ENCODE data around the gene FCAMR. TPM values are rescaled to one million over a fixed set of nuclear protein-coding genes. Genes with fewer than 3 reads are reported as not detected.
A peak's percentile ranks its signal among the peaks of the same experiment; 100 is the strongest.

The FCAMR gene
- total RNA-seq, 2 donors from 2014 or later = not detected

DNA sequence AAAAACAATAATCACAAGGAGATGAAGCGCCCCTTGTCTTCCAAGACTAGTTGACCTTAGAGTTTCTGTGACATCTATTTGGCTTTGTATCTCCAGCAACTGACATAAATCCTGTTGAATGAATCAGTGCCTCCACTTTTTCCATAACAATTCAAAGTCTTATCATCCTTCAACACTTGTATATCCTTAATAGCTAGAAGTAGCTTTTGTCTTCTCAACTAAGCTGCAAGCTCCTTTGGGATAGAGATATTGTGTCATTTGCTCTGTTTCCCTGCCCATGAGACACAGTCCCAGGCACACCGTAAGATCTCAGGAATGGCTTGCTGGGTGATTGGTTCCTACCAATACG, 29.7 kb downstream of the FCAMR start:
- no peak overlapping the region for H3K27ac ChIP-seq
- TF ChIP-seq, protein P1, sequence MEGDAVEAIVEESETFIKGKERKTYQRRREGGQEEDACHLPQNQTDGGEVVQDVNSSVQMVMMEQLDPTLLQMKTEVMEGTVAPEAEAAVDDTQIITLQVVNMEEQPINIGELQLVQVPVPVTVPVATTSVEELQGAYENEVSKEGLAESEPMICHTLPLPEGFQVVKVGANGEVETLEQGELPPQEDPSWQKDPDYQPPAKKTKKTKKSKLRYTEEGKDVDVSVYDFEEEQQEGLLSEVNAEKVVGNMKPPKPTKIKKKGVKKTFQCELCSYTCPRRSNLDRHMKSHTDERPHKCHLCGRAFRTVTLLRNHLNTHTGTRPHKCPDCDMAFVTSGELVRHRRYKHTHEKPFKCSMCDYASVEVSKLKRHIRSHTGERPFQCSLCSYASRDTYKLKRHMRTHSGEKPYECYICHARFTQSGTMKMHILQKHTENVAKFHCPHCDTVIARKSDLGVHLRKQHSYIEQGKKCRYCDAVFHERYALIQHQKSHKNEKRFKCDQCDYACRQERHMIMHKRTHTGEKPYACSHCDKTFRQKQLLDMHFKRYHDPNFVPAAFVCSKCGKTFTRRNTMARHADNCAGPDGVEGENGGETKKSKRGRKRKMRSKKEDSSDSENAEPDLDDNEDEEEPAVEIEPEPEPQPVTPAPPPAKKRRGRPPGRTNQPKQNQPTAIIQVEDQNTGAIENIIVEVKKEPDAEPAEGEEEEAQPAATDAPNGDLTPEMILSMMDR (IDR thresholded peaks at IDR 0.05) = no peak
- H3K4me1 ChIP-seq (ENCODE audit: control insufficient read depth in 1 of 2, low read depth in 2 of 2) = no peaks in the 10 kb centered on the region

DNA sequence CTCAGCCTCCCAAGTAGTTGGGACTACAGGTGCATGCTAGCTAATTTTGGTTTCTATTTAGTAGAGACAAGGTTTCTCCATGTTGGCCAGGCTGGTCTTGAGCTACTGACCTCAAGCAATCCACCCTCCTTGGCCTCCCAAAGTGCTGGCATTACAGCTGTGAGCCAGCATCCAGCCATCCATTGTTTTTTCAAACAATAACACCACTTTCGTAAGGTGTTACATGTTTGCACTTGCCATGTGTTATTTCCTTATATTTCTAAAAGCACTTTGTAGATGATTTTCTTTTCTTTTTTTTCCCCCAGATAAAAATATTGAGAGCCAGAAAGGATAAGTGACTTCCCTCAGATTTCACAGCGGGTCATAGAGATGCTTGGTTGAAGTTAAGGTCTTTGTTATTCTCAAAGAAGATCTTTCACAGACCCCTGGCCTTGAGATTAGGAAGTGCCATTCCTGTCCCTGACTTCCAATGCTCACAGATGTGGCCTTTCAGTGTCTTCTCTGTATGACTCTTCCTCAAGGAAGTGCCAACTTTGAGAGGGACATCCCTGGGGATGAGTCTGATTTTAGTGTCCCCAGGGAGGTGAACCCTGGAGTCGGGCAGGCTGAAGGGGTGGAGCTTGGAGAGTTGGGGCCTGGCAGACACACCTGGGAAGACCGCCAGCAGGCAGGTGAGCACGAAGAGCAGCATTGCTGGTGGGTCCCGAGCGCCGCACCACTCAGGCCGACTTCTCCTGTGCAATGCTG, 30.2 kb downstream of the FCAMR start:
- H3K4me1 ChIP-seq (ENCODE audit: control insufficient read depth in 1 of 2, low read depth in 2 of 2) = no peaks in the 10 kb centered on the region
- no peak for ATAC-seq (ENCODE audit: insufficient number of reproducible peaks, low FRiP score, low read depth)
- H3K36me3 ChIP-seq = no peaks in the 10 kb centered on the region
- no peak overlapping the region for H3K4me3 ChIP-seq
- no peak overlapping the region for H3K27ac ChIP-seq
- TF ChIP-seq, protein P1 (IDR thresholded peaks at IDR 0.05) = no peak
- no peaks in the 10 kb centered on the region for H3K27me3 ChIP-seq (replicated peaks; ENCODE audit: insufficient read depth)
- DNase-seq (ENCODE audit: low spot score) = no peak
- H3K9me3 ChIP-seq = no peaks in the 10 kb centered on the region

More for the DNA sequence above, 29.7 kb downstream of the FCAMR start:
- ATAC-seq (ENCODE audit: insufficient number of reproducible peaks, low FRiP score, low read depth) (no peak), DNase-seq (ENCODE audit: low spot score) (no peak)
- Histone ChIP-seq H3K9me3 (no peaks in the 10 kb centered on the region), H3K36me3 (no peaks in the 10 kb centered on the region), H3K27me3 (replicated peaks; ENCODE audit: insufficient read depth) (no peaks in the 10 kb centered on the region), H3K4me3 (no peak overlapping the region)

DNA sequence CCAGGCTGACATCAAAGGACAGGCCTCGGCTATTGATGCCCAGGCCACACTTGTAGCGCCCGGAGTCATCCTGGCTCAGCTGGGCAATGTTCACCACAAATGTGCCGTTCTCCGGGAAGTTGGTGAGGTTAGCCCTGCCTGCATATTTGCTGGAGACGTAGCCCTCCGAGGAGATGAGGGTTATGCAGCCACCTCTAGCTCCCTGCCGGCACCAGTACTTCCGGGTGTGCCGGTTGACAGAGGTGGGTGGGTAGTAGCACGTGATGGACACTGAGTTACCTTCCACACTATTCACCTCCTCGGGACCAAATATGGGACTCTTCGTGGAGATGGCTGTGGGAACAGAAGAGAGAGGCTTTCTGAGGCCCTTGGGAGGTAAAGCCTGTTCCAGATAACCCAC, 31.1 kb downstream of the FCAMR start:
- Histone ChIP-seq H3K27ac (no peak overlapping the region), H3K36me3 (no peaks in the 10 kb centered on the region), H3K27me3 (replicated peaks; ENCODE audit: insufficient read depth) (no peaks in the 10 kb centered on the region), H3K4me3 (no peak overlapping the region), H3K4me1 (ENCODE audit: control insufficient read depth in 1 of 2, low read depth in 2 of 2) (no peaks in the 10 kb centered on the region), H3K9me3 (no peaks in the 10 kb centered on the region)
- TF ChIP-seq, protein P1 (IDR thresholded peaks at IDR 0.05) = no peak
- DNase-seq (ENCODE audit: low spot score) (no peak), ATAC-seq (ENCODE audit: insufficient number of reproducible peaks, low FRiP score, low read depth) (no peak)

DNA sequence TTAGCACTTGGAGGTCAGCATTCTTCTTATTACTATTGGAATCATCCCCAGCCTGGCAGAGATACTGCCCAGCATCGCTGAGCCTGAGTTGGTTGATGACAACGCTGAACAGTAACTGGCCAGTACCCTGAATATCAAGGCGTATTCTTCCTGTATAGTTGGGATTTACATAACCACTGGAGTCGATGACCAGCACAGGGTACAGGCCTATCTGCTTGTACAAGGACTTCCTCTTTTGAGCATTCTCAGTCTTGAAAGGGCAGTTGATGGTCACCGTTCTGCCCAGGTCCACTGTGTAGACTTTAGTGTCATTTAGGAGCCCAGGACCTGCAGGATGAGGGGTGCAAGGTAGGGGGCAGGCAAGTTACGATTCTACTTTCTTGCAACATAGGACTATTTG, 32.8 kb downstream of the FCAMR start:
- Histone ChIP-seq H3K27me3 (replicated peaks; ENCODE audit: insufficient read depth) (no peaks in the 10 kb centered on the region), H3K9me3 (no peaks in the 10 kb centered on the region), H3K27ac (no peak overlapping the region), H3K4me1 (ENCODE audit: control insufficient read depth in 1 of 2, low read depth in 2 of 2) (no peaks in the 10 kb centered on the region), H3K36me3 (no peaks in the 10 kb centered on the region), H3K4me3 (no peak overlapping the region)
- ATAC-seq (ENCODE audit: insufficient number of reproducible peaks, low FRiP score, low read depth) (no peak), DNase-seq (ENCODE audit: low spot score) (no peak)
- TF ChIP-seq, protein P1 (IDR thresholded peaks at IDR 0.05) = no peak

DNA sequence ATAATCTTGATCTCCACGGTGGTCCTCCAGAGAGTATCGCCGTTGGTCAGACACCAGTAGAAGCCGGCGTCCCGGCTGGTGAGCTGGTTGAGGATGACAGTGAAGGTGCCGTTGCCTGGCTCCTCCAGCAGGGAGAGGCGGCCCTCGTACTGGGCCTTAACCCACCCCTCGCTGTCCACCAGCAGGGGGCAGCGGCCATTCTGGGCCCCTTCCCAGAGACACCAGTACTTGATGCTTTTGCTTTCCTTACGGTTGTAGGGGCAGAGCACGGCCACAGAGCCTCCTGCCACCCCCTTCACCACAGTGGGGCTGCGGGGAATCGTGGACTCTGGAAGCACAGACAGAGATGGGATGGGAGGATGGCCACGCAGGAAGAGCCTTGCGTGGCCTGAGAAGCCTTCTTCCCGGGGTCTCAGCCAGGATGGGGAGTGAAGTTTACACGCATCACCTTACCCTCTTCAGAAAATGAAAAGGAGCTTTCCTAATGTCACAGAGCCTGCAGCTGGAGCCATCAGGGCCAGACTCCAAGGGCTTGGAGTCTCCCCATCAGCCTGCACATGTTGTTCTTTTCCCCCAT, 34.7 kb downstream of the FCAMR start:
- Histone ChIP-seq H3K9me3 (no peaks in the 10 kb centered on the region), H3K36me3 (no peaks in the 10 kb centered on the region), H3K27me3 (replicated peaks; ENCODE audit: insufficient read depth) (no peaks in the 10 kb centered on the region), H3K4me3 (no peak overlapping the region), H3K4me1 (ENCODE audit: control insufficient read depth in 1 of 2, low read depth in 2 of 2) (no peaks in the 10 kb centered on the region), H3K27ac (no peak overlapping the region)
- TF ChIP-seq, protein P1 (IDR thresholded peaks at IDR 0.05) = peak; percentile 27
- ATAC-seq (ENCODE audit: insufficient number of reproducible peaks, low FRiP score, low read depth) (no peak), DNase-seq (ENCODE audit: low spot score) (no peak)
